Small intestine (tissue), 7 donors: ENCODE results near the gene CAPN9. TPM values are rescaled to one million over a fixed set of nuclear protein-coding genes. Genes with fewer than 3 reads are reported as not detected.
"Not testable (repeated sequence)": the region's sequence is repeated elsewhere in the genome, so short reads cannot be mapped to it uniquely, and the experiment has no call there.

Source experiments
- DNase-seq, 2 donors: peaks; one replicate each; pipeline versions ENCODE4 v3.0.0 to v3.0.0-alpha.2; 2013
- FAIRE-seq: peaks from 2 replicates; lab custom pipeline; 2012; peaks lifted over from hg19 to GRCh38; lab: Jason Lieb, UNC
- H3K27ac ChIP-seq, 3 donors: one replicate each; pipeline ENCODE4 v1.5.1; 2013; ENCODE audit warnings: low read length in 2 of 3, mild to moderate bottlenecking in 2 of 3, control low read depth in 1 of 3, inconsistent platforms in 1 of 3, low read depth in 1 of 3, moderate library complexity in 1 of 3
- H3K27me3 ChIP-seq, 3 donors: one replicate each; pipeline ENCODE4 v1.6.1; 2013; ENCODE audit warnings: low read length in 3 of 3, inconsistent platforms in 1 of 3; ENCODE audit not compliant: control insufficient read depth in 3 of 3, insufficient read depth in 3 of 3
- H3K36me3 ChIP-seq, 3 donors: one replicate each; pipeline ENCODE4 v1.6.1; 2013; ENCODE audit warnings: low read length in 3 of 3, inconsistent platforms in 1 of 3, low read depth in 1 of 3, mild to moderate bottlenecking in 1 of 3, moderate library complexity in 1 of 3; ENCODE audit not compliant: control insufficient read depth in 3 of 3, insufficient read depth in 2 of 3
- H3K4me1 ChIP-seq, 3 donors: one replicate each; pipeline ENCODE4 v1.6.1; 2013; ENCODE audit warnings: low read length in 2 of 3, inconsistent platforms in 1 of 3, low read depth in 1 of 3, mild to moderate bottlenecking in 1 of 3, moderate library complexity in 1 of 3; ENCODE audit not compliant: control insufficient read depth in 3 of 3, insufficient read depth in 2 of 3
- H3K4me3 ChIP-seq, 3 donors: one replicate each; pipeline ENCODE4 v1.5.1; 2013; ENCODE audit warnings: low read length in 3 of 3, control low read depth in 1 of 3, inconsistent platforms in 1 of 3, low read depth in 1 of 3, mild to moderate bottlenecking in 1 of 3, moderate library complexity in 1 of 3
- H3K9me3 ChIP-seq, 2 donors: one replicate each; pipeline ENCODE4 v1.6.1; 2013; ENCODE audit warnings: low read depth in 1 of 2, low read length in 1 of 2; ENCODE audit not compliant: control insufficient read depth in 2 of 2, insufficient read depth in 1 of 2
- WGBS, 3 donors: extraction: QIAGEN DNeasy Blood & Tissue Kit; methylation state at CpG; one replicate each; pipeline ENCODE4 v1.1.7; 2013; 5-methylcytosine and 5-hydroxymethylcytosine counted together
- polyA plus RNA-seq, 4 donors: library from polyadenylated mRNA; stranded (reverse) in 3 of 4; unstranded in 1 of 4; fragments of 200-250 nt in 3 of 4; fragments of 120-200 nt in 1 of 4; gene quantifications; one replicate each; pipeline versions ENCODE4 v1.2.1 to v1.2.3, GENCODE V29; 2013
- donor health status: healthy with polysubstance abuse.
- donor health status: control.
- donor health status: control.
- donor health status: Bipolar disorder and iron deficiency.
- donor health status: healthy.

CAPN9 gene
- polyA plus RNA-seq, 4 donors = 2.6 to 31.1 (median 16.1) TPM

- Histone ChIP-seq H3K9me3 (no peaks in the 10 kb centered on the region), H3K27me3 (peaks cover 0 to 3% (median 0%) of the 10 kb centered on the region in 3 donors), H3K4me1 (no peaks in the 10 kb centered on the region), H3K4me3 (no peak overlapping the region), H3K36me3 (peaks cover 0 to 29% (median 0%) of the 10 kb centered on the region in 3 donors), H3K27ac (no peak overlapping the region)
- DNase-seq = no peak
- FAIRE-seq = no peak
- WGBS, 3 donors = 93 to 98% (median 94%) methylated on average over 5 of the region's 5 CpGs
Measured at GRCh38 chr1:230836347-230836746, 89.2 kb downstream of the CAPN9 start.

GRCh38 chr1:230836793-230837192 is 89.6 kb downstream of the CAPN9 start:
- H3K4me3 ChIP-seq = no peak overlapping the region
- peaks cover 0 to 32% (median 0%) of the 10 kb centered on the region in 3 donors for H3K36me3 ChIP-seq
- 82 to 92% (median 90%) methylated on average over 5 of the region's 5 CpGs for WGBS, 3 donors
- no peak for DNase-seq
- no peaks in the 10 kb centered on the region for H3K4me1 ChIP-seq
- H3K27ac ChIP-seq = no peak overlapping the region
- no peaks in the 10 kb centered on the region for H3K9me3 ChIP-seq
- peaks cover 0 to 3% (median 0%) of the 10 kb centered on the region in 3 donors for H3K27me3 ChIP-seq
- no peak for FAIRE-seq

GRCh38 chr1:230839173-230839572 is 92.0 kb downstream of the CAPN9 start:
- Histone ChIP-seq H3K9me3 (no peaks in the 10 kb centered on the region), H3K36me3 (peaks cover 2 to 48% (median 7%) of the 10 kb centered on the region in 3 donors), H3K27me3 (no peaks in the 10 kb centered on the region), H3K27ac (no peak overlapping the region), H3K4me3 (no peak overlapping the region), H3K4me1 (no peaks in the 10 kb centered on the region)
- 82 to 93% (median 92%) methylated on average over 10 of the region's 10 CpGs for WGBS, 3 donors
- no peak for DNase-seq
- FAIRE-seq = no peak

- FAIRE-seq = no peak
- Histone ChIP-seq H3K27me3 (no peaks in the 10 kb centered on the region), H3K36me3 (peaks cover 2 to 53% (median 7%) of the 10 kb centered on the region in 3 donors), H3K9me3 (no peaks in the 10 kb centered on the region), H3K4me1 (no peaks in the 10 kb centered on the region), H3K27ac (no peak overlapping the region), H3K4me3 (no peak overlapping the region)
- WGBS, 3 donors = 96 to 98% (median 98%) methylated on average over 8 of the region's 8 CpGs
- no peak for DNase-seq
Measured at GRCh38 chr1:230842801-230843200, 95.6 kb downstream of the CAPN9 start.

- FAIRE-seq = no peak
- Histone ChIP-seq H3K4me1 (peaks cover 0 to under 1% (median 0%) of the 10 kb centered on the region in 3 donors), H3K27me3 (no peaks in the 10 kb centered on the region), H3K36me3 (peaks cover 2 to 46% (median 7%) of the 10 kb centered on the region in 3 donors), H3K9me3 (no peaks in the 10 kb centered on the region), H3K4me3 (no peak overlapping the region), H3K27ac (no peak overlapping the region)
- 91 to 94% (median 93%) methylated on average over 27 to 28 of the region's 28 CpGs for WGBS, 3 donors
- DNase-seq = no peak
Measured at GRCh38 chr1:230843503-230844309, 96.5 kb downstream of the CAPN9 start.

- Histone ChIP-seq H3K36me3 (peaks cover 2 to 45% (median 7%) of the 10 kb centered on the region in 3 donors), H3K27ac (no peak overlapping the region), H3K4me3 (no peak overlapping the region), H3K4me1 (peaks cover 0 to 6% (median 0%) of the 10 kb centered on the region in 3 donors), H3K9me3 (no peaks in the 10 kb centered on the region), H3K27me3 (no peaks in the 10 kb centered on the region)
- 94 to 96% (median 95%) methylated on average over 4 of the region's 4 CpGs for WGBS, 3 donors
- DNase-seq = no peak
- FAIRE-seq = no peak
Measured at GRCh38 chr1:230844561-230844960, 97.4 kb downstream of the CAPN9 start.

- peaks cover 2 to 47% (median 7%) of the 10 kb centered on the region in 3 donors for H3K36me3 ChIP-seq
- WGBS, 3 donors = 84 to 93% (median 92%) methylated on average over 7 of the region's 7 CpGs
- H3K4me3 ChIP-seq, H3K9me3 ChIP-seq, H3K27ac ChIP-seq, DNase-seq, H3K27me3 ChIP-seq, FAIRE-seq: not testable (repeated sequence)
- H3K4me1 ChIP-seq = peaks cover 0 to 10% (median 0%) of the 10 kb centered on the region in 3 donors
Measured at GRCh38 chr1:230845184-230845583, 98.0 kb downstream of the CAPN9 start.

GRCh38 chr1:230848235-230848634 is 101.0 kb downstream of the CAPN9 start:
- WGBS, 3 donors = 86 to 90% (median 88%) methylated on average over 3 of the region's 3 CpGs
- Histone ChIP-seq H3K4me3 (no peak overlapping the region), H3K36me3 (peaks cover 2 to 44% (median 2%) of the 10 kb centered on the region in 3 donors), H3K9me3 (peaks cover 0 to 6% of the 10 kb centered on the region in 2 donors), H3K27me3 (no peaks in the 10 kb centered on the region), H3K4me1 (peaks cover 0 to 11% (median 0%) of the 10 kb centered on the region in 3 donors), H3K27ac (no peak overlapping the region)
- FAIRE-seq = no peak
- DNase-seq = no peak
